Adrenal gland (tissue), 5 donors: ENCODE data around the gene KLF12.

Experiments
- POLR2A ChIP-seq, 2 donors: fragments of 450-650 bp; IDR thresholded peaks; one replicate each; pipeline ENCODE4 v1.6.1; 2017; ENCODE audit warnings: antibody characterized with exemption in 2 of 2, mild to moderate bottlenecking in 2 of 2, moderate library complexity in 1 of 2
- TF ChIP-seq, protein P1 (sequence below), 6 experiments: fragments of 450-650 bp in 4 of 6; fragments of 200-600 bp in 2 of 6; sonication (generic) in 1 of 6; IDR thresholded peaks; 1 replicate in 5 of 6; 2 replicates in 1 of 6; pipeline versions ENCODE4 v1.5.1 to v1.8.0; 2016 to 2021; ENCODE audit warnings: antibody characterized with exemption in 6 of 6, mild to moderate bottlenecking in 2 of 6, moderate library complexity in 1 of 6
- donor health status: DM: no; HTN: no; CAD: no.

DNA sequence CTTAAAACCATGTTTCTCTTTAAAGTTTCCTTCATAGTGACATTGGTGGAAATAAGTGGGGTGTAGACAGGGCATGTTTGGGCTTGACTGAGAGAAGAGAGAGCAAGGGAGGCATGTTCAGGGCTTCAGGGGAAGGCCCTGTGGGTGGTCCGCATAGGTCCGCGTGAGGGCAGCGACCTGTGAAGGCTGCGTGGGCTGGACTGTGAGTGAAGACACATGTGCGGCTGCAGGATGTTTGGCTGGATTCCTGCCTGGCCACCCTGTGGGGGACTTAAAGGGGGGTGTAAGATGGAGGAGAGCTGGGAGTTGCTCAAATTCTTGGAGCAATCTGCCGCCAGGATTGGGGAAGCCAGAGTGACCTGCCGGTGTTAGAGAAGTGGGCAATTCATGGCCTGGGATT lies 23.8 kb upstream of the KLF12 start:
- no peak for TF ChIP-seq POLR2A (IDR thresholded peaks at IDR 0.05)
- TF ChIP-seq, protein P1, sequence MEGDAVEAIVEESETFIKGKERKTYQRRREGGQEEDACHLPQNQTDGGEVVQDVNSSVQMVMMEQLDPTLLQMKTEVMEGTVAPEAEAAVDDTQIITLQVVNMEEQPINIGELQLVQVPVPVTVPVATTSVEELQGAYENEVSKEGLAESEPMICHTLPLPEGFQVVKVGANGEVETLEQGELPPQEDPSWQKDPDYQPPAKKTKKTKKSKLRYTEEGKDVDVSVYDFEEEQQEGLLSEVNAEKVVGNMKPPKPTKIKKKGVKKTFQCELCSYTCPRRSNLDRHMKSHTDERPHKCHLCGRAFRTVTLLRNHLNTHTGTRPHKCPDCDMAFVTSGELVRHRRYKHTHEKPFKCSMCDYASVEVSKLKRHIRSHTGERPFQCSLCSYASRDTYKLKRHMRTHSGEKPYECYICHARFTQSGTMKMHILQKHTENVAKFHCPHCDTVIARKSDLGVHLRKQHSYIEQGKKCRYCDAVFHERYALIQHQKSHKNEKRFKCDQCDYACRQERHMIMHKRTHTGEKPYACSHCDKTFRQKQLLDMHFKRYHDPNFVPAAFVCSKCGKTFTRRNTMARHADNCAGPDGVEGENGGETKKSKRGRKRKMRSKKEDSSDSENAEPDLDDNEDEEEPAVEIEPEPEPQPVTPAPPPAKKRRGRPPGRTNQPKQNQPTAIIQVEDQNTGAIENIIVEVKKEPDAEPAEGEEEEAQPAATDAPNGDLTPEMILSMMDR (IDR thresholded peaks at IDR 0.05), result no peak
